ENCODE results near the gene DIAPH1.
A peak's percentile ranks its signal among the peaks of the same experiment; 100 is the strongest.

The DIAPH1 gene

DNA sequence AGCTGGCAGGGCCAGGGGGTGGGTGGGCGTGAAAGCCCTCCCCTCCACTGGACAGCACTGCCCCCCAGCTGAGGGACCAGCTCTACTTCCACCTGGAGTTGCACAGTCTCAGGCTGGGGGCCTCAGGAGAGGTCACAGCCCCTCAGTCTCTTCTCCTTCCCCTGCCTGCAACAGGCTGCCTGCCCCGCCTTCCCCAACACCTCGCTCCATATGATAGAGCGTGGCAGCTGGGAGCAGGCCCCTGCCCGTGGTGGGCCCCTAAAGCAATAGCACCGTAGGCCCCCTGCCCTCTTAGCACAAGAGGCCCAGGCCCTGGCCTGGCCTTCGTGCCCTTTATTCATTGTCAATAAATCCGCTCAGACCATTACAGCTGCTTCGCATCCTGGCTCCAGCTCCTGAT is 21.9 kb upstream of the DIAPH1 start:
- no peak overlapping the region for H3K4me3 ChIP-seq (replicated peaks; ENCODE audit: low read depth, low read length)
- no peak for DNase-seq (ENCODE audit: extremely low read depth, low read depth)
- TF ChIP-seq, protein P1, sequence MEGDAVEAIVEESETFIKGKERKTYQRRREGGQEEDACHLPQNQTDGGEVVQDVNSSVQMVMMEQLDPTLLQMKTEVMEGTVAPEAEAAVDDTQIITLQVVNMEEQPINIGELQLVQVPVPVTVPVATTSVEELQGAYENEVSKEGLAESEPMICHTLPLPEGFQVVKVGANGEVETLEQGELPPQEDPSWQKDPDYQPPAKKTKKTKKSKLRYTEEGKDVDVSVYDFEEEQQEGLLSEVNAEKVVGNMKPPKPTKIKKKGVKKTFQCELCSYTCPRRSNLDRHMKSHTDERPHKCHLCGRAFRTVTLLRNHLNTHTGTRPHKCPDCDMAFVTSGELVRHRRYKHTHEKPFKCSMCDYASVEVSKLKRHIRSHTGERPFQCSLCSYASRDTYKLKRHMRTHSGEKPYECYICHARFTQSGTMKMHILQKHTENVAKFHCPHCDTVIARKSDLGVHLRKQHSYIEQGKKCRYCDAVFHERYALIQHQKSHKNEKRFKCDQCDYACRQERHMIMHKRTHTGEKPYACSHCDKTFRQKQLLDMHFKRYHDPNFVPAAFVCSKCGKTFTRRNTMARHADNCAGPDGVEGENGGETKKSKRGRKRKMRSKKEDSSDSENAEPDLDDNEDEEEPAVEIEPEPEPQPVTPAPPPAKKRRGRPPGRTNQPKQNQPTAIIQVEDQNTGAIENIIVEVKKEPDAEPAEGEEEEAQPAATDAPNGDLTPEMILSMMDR (IDR thresholded peaks at IDR 0.05; ENCODE audit: low read depth, low read length, missing control alignments): no peak

DNA sequence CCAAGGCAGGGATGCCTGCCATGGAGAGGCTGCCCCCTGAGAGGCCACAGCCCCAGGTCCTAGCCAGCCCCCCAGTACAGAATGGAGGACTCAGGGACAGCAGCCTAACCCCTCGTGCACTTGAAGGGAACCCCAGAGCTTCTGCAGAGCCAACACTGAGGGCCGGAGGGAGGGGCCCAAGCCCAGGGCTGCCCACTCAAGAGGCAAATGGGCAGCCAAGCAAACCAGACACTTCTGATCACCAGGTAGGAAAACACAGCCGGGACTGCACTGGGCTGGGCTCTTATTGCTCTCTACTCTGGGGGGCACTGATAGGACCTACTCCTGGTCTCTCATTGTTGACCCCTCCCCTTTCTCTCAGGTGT is 21.2 kb upstream of the DIAPH1 start:
- TF ChIP-seq, protein P1 (IDR thresholded peaks at IDR 0.05; ENCODE audit: low read depth, low read length, missing control alignments): no peak
- no peak overlapping the region for H3K4me3 ChIP-seq (replicated peaks; ENCODE audit: low read depth, low read length)
- DNase-seq (ENCODE audit: extremely low read depth, low read depth): no peak

DNA sequence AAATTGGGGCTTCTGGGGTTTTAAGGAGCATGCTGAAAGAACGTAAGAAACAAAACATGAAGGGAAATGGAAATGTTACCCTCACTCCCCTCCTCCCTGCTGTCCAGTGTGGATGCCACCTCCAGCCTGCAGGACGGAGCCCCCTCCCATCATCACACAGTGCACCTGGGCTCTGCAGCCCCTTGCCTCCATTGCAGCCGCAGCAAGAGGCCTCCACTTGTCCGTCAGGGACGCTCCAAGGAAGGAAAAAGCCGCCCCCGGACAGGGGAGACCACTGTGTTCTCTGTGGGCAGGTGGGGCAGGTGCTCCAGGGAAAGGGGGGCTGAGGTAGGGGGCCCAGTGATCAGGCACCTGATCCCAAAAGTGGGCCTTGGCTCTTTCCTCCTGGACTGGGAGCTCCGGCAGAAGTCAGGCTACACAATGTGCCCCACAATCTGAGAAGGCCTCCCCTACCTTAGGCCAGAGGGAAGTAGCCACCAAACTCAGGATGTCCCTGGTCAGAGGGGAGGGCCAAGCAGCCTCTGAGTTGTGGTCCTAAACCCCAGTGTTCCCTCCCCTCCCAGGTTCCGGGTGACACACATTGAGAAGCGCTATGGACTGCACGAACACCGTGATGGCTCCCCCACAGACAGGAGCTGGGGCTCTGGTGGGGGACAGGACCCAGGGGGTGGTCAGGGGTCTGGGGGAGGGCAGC is 20.7 kb upstream of the DIAPH1 start:
- H3K4me3 ChIP-seq (replicated peaks; ENCODE audit: low read depth, low read length): no peak overlapping the region
- no peak for DNase-seq (ENCODE audit: extremely low read depth, low read depth)
- TF ChIP-seq, protein P1 (IDR thresholded peaks at IDR 0.05; ENCODE audit: low read depth, low read length, missing control alignments): no peak

DNA sequence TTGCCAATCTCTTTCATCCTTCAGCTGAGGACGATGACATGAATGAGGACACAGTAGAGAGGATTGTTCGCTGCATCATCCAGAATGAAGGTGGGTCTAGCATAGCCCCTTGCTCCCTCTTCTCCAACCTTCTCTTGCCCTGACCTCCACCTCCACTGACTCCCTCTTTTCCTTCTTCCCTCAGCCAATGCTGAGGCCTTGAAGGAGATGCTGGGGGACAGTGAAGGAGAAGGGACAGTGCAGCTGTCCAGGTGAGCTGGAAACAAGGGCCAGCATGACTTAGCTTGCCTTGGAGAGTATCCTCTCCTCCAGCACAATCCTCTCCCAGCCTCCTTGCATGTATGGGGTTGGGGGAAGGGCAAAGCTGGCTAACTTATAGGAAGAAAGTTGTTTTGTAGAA is 20.0 kb upstream of the DIAPH1 start:
- TF ChIP-seq, protein P1 (IDR thresholded peaks at IDR 0.05; ENCODE audit: low read depth, low read length, missing control alignments): no peak
- no peak overlapping the region for H3K4me3 ChIP-seq (replicated peaks; ENCODE audit: low read depth, low read length)
- no peak for DNase-seq (ENCODE audit: extremely low read depth, low read depth)

DNA sequence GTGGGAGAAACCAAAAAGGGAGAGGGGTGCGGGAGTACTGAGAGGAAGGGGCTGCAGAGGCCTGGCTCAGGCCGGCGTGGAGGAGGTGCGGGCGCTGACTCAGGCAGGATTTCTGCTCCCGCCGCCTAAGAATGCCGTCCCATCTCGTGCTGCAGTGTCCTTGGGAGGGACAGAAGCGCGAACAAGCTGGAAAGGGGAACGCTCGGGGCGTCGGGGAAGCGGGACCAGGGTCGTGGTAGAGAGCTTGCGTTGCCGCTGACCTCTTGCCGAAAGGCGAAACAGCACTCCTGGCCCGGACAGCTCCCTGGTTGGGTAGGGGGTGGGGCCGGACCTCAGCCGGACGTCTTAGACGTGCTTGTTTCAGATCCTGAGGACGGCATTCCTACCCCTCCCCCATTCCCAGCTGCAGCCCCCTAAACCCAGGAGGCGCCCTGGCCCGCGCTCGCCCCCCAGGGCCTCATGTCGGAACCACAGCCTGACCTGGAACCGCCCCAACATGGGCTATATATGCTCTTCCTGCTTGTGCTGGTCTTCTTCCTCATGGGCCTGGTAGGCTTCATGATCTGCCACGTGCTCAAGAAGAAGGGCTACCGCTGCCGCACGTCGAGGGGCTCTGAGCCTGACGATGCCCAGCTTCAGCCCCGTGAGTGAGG is 19.1 kb upstream of the DIAPH1 start:
- DNase-seq (ENCODE audit: extremely low read depth, low read depth): no peak
- peak overlapping the region; percentile 95 for H3K4me3 ChIP-seq (replicated peaks; ENCODE audit: low read depth, low read length)
- TF ChIP-seq, protein P1 (IDR thresholded peaks at IDR 0.05; ENCODE audit: low read depth, low read length, missing control alignments): peak; percentile 9

DNA sequence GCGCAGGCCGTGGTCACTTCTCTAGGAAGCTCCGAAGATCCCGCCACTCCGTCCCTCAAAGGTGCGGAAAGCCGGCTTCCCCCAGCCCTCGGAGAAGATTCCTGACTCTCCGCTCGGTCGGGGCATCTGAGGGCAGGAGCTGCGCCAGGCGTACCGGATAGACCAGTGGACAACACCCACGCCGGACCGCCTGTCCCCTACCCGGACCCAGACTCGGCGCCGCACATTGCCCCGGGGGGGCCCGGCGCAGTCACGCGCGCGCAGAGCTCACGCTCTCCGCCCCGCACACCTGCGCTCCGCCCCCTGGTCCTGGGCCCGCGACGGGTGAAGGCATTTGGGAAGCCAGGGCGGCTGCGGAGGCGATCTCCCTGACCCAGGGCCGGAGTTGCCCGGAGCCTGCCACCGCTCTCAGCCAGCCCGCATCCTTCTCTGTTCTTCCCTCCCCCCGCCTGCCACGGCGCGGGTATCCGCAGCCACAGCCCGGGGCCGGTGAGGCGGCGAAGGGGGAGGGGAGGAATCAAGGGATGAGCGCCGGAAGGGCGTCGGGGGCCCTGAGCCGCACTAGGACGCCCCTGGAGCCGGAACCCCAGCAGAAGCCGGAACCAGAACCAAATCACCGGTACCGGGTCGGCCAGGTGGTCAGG is 18.4 kb upstream of the DIAPH1 start:
- H3K4me3 ChIP-seq (replicated peaks; ENCODE audit: low read depth, low read length): peak overlapping the region; percentile 95
- DNase-seq (ENCODE audit: extremely low read depth, low read depth): no peak

More for the DNA sequence above, 18.4 kb upstream of the DIAPH1 start:
- TF ChIP-seq, protein P1 (IDR thresholded peaks at IDR 0.05; ENCODE audit: low read depth, low read length, missing control alignments): no peak

Data from HFF-Myc (cell line).